GM12878 (cell line): ENCODE results near the gene SMPDL3A. TPM values are rescaled to one million over a fixed set of nuclear protein-coding genes. Genes with fewer than 3 reads are reported as not detected.

ENCODE experiments used
- ATAC-seq: fragments of 200-7000 bp; cut with Tn5 transposase; 3 replicates; pipeline ENCODE4 v1.9.1; 2020; ENCODE audit warnings: mild to moderate bottlenecking, moderate library complexity
- BruUV-seq: library from RNA; stranded (reverse); fragments of 400-500 nt; replicated peaks from 2 replicates; lab custom pipeline; 2021; lab: Mats Ljungman, UMichigan
- CTCF ChIA-PET: fragments of 300-600 bp; sonication (Branson Sonifier 250); formaldehyde crosslinking; extraction: SDS; loops from one replicate; lab custom pipeline; 2021; ENCODE audit warnings: inconsistent platforms; lab: Yijun Ruan, JAX
- POLR2A ChIA-PET: fragments of 350-600 bp; formaldehyde crosslinking; extraction: SDS; loops from one replicate; lab custom pipeline; 2021; ENCODE audit warnings: inconsistent platforms; lab: Charles Lee
- RAD21 ChIA-PET: fragments of 300-600 bp; sonication (Branson Sonifier 250); formaldehyde crosslinking; loops from one replicate; lab custom pipeline; 2023; ENCODE audit warnings: antibody characterized with exemption; ENCODE audit not compliant: unreplicated experiment; lab: Charles Lee
- SMC1A ChIA-PET: fragments of 300-600 bp; sonication (Branson Sonifier 250); formaldehyde crosslinking; loops from one replicate; lab custom pipeline; 2023; ENCODE audit not compliant: unreplicated experiment, uncharacterized antibody; lab: Charles Lee
- DNase-seq: peaks from one replicate; pipeline ENCODE4 v3.0.0-alpha.2; 2011; ENCODE audit warnings: low read depth, low spot score
- FAIRE-seq: peaks from 3 replicates; lab custom pipeline; 2011; peaks lifted over from hg19 to GRCh38; lab: Jason Lieb, UNC
- H2AFZ ChIP-seq: 2 replicates; pipeline ENCODE4 v1.6.0; 2011; ENCODE audit warnings: low read depth, low read length, control low read depth; ENCODE audit not compliant: control insufficient read depth
- H3K27ac ChIP-seq: 2 replicates; pipeline ENCODE4 v1.5.1; 2011; ENCODE audit warnings: control low read depth; ENCODE audit not compliant: control insufficient read depth, insufficient read depth
- H3K27me3 ChIP-seq, 2 experiments: replicated peaks in 1 of 2; 2 replicates each; pipeline versions ENCODE4 v1.6.0 to v1.6.1; 2011; ENCODE audit warnings: low read length in 1 of 2; ENCODE audit not compliant: control insufficient read depth in 2 of 2, insufficient read depth in 2 of 2
- H3K36me3 ChIP-seq, 2 experiments: 2 replicates each; pipeline ENCODE4 v1.5.1; 2011; ENCODE audit warnings: low read length in 1 of 2; ENCODE audit not compliant: control insufficient read depth in 2 of 2, insufficient read depth in 2 of 2
- H3K4me1 ChIP-seq: 2 replicates; pipeline ENCODE4 v1.6.1; 2011; ENCODE audit warnings: mild to moderate bottlenecking, low read length, moderate library complexity, mixed read lengths; ENCODE audit not compliant: control insufficient read depth, insufficient read depth
- H3K4me2 ChIP-seq: 2 replicates; pipeline ENCODE4 v1.6.0; 2011; ENCODE audit warnings: control low read depth; ENCODE audit not compliant: control insufficient read depth, insufficient read depth
- H3K4me3 ChIP-seq: fragments of 200-600 bp; sonication (generic); 2 replicates; pipeline ENCODE4 v1.5.1; 2016
- H3K79me2 ChIP-seq: 2 replicates; pipeline ENCODE4 v1.6.0; 2011; ENCODE audit warnings: low read length; ENCODE audit not compliant: control insufficient read depth, insufficient read depth
- H3K9ac ChIP-seq: 2 replicates; pipeline ENCODE4 v1.8.0; 2011; ENCODE audit warnings: low read length, control low read depth, mixed read lengths; ENCODE audit not compliant: control insufficient read depth, insufficient read depth
- H3K9me3 ChIP-seq: replicated peaks from 3 replicates; pipeline ENCODE4 v1.5.1; 2011; ENCODE audit warnings: mild to moderate bottlenecking, low read length; ENCODE audit not compliant: control insufficient read depth, insufficient read depth
- H4K20me1 ChIP-seq: 2 replicates; pipeline ENCODE4 v1.6.0; 2011; ENCODE audit not compliant: control insufficient read depth, insufficient read depth
- DPF2 ChIP-seq: fragments of 450-650 bp; IDR thresholded peaks from 2 replicates; pipeline ENCODE4 v1.6.1; 2017; ENCODE audit warnings: mild to moderate bottlenecking
- GATAD2B ChIP-seq: fragments of 450-650 bp; conservative IDR thresholded peaks from 2 replicates; pipeline ENCODE4 v1.6.1; 2017; ENCODE audit warnings: low read depth, mild to moderate bottlenecking, moderate library complexity
- JUND ChIP-seq: IDR thresholded peaks from 2 replicates; pipeline ENCODE4 v1.6.1; 2012; ENCODE audit warnings: low read depth, mild to moderate bottlenecking, low read length, improper control_type of control experiment, moderate library complexity
- MEF2B ChIP-seq: fragments of 450-650 bp; IDR thresholded peaks from 2 replicates; pipeline ENCODE4 v1.6.1; 2018; ENCODE audit warnings: mild to moderate bottlenecking, moderate library complexity; ENCODE audit not compliant: partially characterized antibody, poor library complexity, severe bottlenecking
- NKRF ChIP-seq: fragments of 450-650 bp; conservative IDR thresholded peaks from 2 replicates; pipeline ENCODE4 v1.6.1; 2017; ENCODE audit warnings: mild to moderate bottlenecking, moderate library complexity
- NRF1 ChIP-seq: conservative IDR thresholded peaks from 2 replicates; pipeline ENCODE4 v1.6.1; 2011; ENCODE audit warnings: mild to moderate bottlenecking, low read depth, low read length, improper control_type of control experiment
- PAX5 ChIP-seq: IDR thresholded peaks from 2 replicates; pipeline ENCODE4 v1.6.1; 2011; ENCODE audit warnings: low read depth, low read length, borderline replicate concordance
- POLR2A ChIP-seq: IDR thresholded peaks from 2 replicates; pipeline ENCODE4 v1.6.1; 2011; ENCODE audit warnings: low read depth, mild to moderate bottlenecking, low read length
- POU2F2 ChIP-seq: IDR thresholded peaks from 3 replicates; pipeline ENCODE4 v1.6.1; 2011; ENCODE audit warnings: low read depth, mild to moderate bottlenecking, low read length, borderline replicate concordance
- SPI1 ChIP-seq: IDR thresholded peaks from 2 replicates; pipeline ENCODE4 v1.6.1; 2011; ENCODE audit warnings: low read depth, mild to moderate bottlenecking, low read length, moderate library complexity, borderline replicate concordance; ENCODE audit not compliant: insufficient read depth
- STAT1 ChIP-seq: fragments of 450-650 bp; conservative IDR thresholded peaks from 2 replicates; pipeline ENCODE4 v1.6.1; 2014; ENCODE audit warnings: antibody characterized with exemption, mild to moderate bottlenecking
- ZNF24 ChIP-seq: fragments of 450-650 bp; IDR thresholded peaks from 2 replicates; pipeline ENCODE4 v1.6.1; 2017; ENCODE audit warnings: antibody characterized with exemption, mild to moderate bottlenecking
- ZNF384 ChIP-seq: IDR thresholded peaks from 2 replicates; pipeline ENCODE4 v1.6.1; 2012; ENCODE audit warnings: low read depth, mild to moderate bottlenecking, low read length, improper control_type of control experiment, borderline replicate concordance
- WGBS: methylation state at CpG from one replicate; pipeline ENCODE4 v1.1.6; 2016; ENCODE audit warnings: low lambda C conversion rate; ENCODE audit not compliant: insufficient replicate concordance, insufficient coverage; ENCODE audit errors: missing lambda C conversion rate; 5-methylcytosine and 5-hydroxymethylcytosine counted together
- in situ Hi-C: fragments of 300-500 bp; cut with MboI; formaldehyde crosslinking; loops from 9 replicates; pipeline ENCODE4 v1.14.3; 2018; ENCODE audit warnings: mixed read lengths
- intact Hi-C: fragments of 100-400 bp; cut with micrococcal nuclease; formaldehyde crosslinking; loops from one replicate; pipeline ENCODE4 v1.14.2; 2022; ENCODE audit not compliant: unreplicated experiment
- polyA plus RNA-seq, 11 experiments: library from polyadenylated mRNA; depleted of rRNA in 4 of 11; unstranded in 6 of 11; stranded (reverse) in 5 of 11; fragments of >200 nt; fragmentation: Nextera tagmentation in 4 of 11; fragmentation: Illumina TruSeq in 1 of 11; extraction: Ambion mirVana in 4 of 11; extraction: Trizol in 1 of 11; gene quantifications; 1 replicate in 1 of 11; 2 replicates in 10 of 11; pipeline versions ENCODE4 v1.2.1 to v1.2.3, GENCODE V29; 2011 to 2016; ENCODE audit warnings: inconsistent platforms in 2 of 11, missing spikeins in 2 of 11, low read depth in 1 of 11
- total RNA-seq, 4 experiments: library from RNA; depleted of rRNA in 3 of 4; stranded (reverse); fragments of >200 nt in 3 of 4; fragmentation: Illumina TruSeq in 1 of 4; extraction: Trizol in 1 of 4; gene quantifications; 2 replicates each; pipeline versions ENCODE4 v1.2.1 to v1.2.3, GENCODE V29; 2013 to 2021
- TF ChIP-seq, protein P1 (sequence below), 3 experiments: IDR thresholded peaks in 2 of 3; conservative IDR thresholded peaks in 1 of 3; 2 replicates each; pipeline ENCODE4 v1.5.1; 2011; ENCODE audit warnings: low read depth in 3 of 3, low read length in 3 of 3, mild to moderate bottlenecking in 3 of 3, control low read depth in 2 of 3, moderate library complexity in 2 of 3, inconsistent platforms in 1 of 3, mixed read lengths in 1 of 3; ENCODE audit not compliant: control insufficient read depth in 2 of 3, insufficient read depth in 1 of 3; ENCODE audit errors: extremely low read depth in 1 of 3

SMPDL3A gene
- total and polyA plus RNA-seq, 10 of the 15 experiments (the other 5 are each of a cell fraction or from before 2014, with no cell fraction given), result 0.05 to 0.91 (median 0.09) TPM; not detected in 3

- ChIA-PET RAD21 (no interaction called here), SMC1A (interaction anchor here (1.1 to 2.1 kb wide), 2 partner anchors 11 to 16 kb away, joined by 4 to 7 read pairs; no protein-coding TSS in a partner anchor), POLR2A (no interaction called here), CTCF (interaction anchor here (1.0 to 2.2 kb wide), 5 partner anchors 10 to 64 kb away, joined by 3 to 15 read pairs (median 7); no protein-coding TSS in a partner anchor)
- H4K20me1 ChIP-seq, result no peaks in the 10 kb centered on the region
- no peak overlapping the region for H3K27ac ChIP-seq
- H3K4me3 ChIP-seq, result no peak overlapping the region
- TF ChIP-seq SPI1, result no peak
- TF ChIP-seq POLR2A, result no peak
- TF ChIP-seq ZNF384, result no peak
- no peak for TF ChIP-seq MEF2B
- no peak for TF ChIP-seq ZNF24
- TF ChIP-seq GATAD2B, result no peak
- no peak for TF ChIP-seq PAX5
- TF ChIP-seq NKRF, result no peak
- no peak for TF ChIP-seq POU2F2
- TF ChIP-seq, protein P1, sequence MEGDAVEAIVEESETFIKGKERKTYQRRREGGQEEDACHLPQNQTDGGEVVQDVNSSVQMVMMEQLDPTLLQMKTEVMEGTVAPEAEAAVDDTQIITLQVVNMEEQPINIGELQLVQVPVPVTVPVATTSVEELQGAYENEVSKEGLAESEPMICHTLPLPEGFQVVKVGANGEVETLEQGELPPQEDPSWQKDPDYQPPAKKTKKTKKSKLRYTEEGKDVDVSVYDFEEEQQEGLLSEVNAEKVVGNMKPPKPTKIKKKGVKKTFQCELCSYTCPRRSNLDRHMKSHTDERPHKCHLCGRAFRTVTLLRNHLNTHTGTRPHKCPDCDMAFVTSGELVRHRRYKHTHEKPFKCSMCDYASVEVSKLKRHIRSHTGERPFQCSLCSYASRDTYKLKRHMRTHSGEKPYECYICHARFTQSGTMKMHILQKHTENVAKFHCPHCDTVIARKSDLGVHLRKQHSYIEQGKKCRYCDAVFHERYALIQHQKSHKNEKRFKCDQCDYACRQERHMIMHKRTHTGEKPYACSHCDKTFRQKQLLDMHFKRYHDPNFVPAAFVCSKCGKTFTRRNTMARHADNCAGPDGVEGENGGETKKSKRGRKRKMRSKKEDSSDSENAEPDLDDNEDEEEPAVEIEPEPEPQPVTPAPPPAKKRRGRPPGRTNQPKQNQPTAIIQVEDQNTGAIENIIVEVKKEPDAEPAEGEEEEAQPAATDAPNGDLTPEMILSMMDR (IDR thresholded peaks at IDR 0.05 in 2 of 3, conservative IDR thresholded peaks at IDR 0.05 in 1 of 3; ENCODE audit: control insufficient read depth in 2 of 3, extremely low read depth in 1 of 3, insufficient read depth in 1 of 3, low read depth in 3 of 3, low read length in 3 of 3), result no peak
- no peak for TF ChIP-seq NRF1
- TF ChIP-seq DPF2, result no peak
- TF ChIP-seq JUND, result no peak
- no peak for TF ChIP-seq STAT1
- no peak overlapping the region for H2AFZ ChIP-seq
- no peak for DNase-seq
- no peaks in the 10 kb centered on the region for H3K9me3 ChIP-seq
- no peaks in the 10 kb centered on the region for H3K4me1 ChIP-seq
- no peak for ATAC-seq
- FAIRE-seq, result no peak
- WGBS, result 72% methylated on average over 10 of the region's 10 CpGs
- no peaks in the 10 kb centered on the region for H3K27me3 ChIP-seq
- BruUV-seq, result no TSS peak
- intact Hi-C loops, result no loop called here
- H3K36me3 ChIP-seq, result no peaks in the 10 kb centered on the region
- no peak overlapping the region for H3K9ac ChIP-seq
- no peaks in the 10 kb centered on the region for H3K79me2 ChIP-seq
- H3K4me2 ChIP-seq, result no peak overlapping the region
- in situ Hi-C loops, result no loop called here
Measured at GRCh38 chr6:122808121-122808885, 19.2 kb downstream of the SMPDL3A start.
